H9 (cell line): ENCODE data around the gene DAAM1. TPM values are rescaled to one million over a fixed set of nuclear protein-coding genes. Genes with fewer than 3 reads are reported as not detected.

Source experiments
- DNase-seq: peaks from one replicate; pipeline ENCODE4 v3.0.0-alpha.2; 2017
- H2AFZ ChIP-seq: one replicate; pipeline ENCODE4 v1.6.1; 2013; ENCODE audit warnings: mild to moderate bottlenecking, low read length, control low read depth, moderate library complexity
- H2AK5ac ChIP-seq: 2 replicates; pipeline ENCODE4 v1.6.1; 2013; ENCODE audit warnings: low read length, control low read depth, mixed read lengths; ENCODE audit not compliant: insufficient read length
- H2BK120ac ChIP-seq: one replicate; pipeline ENCODE4 v1.6.1; 2013; ENCODE audit warnings: low read depth, mild to moderate bottlenecking, low read length, control low read depth, inconsistent platforms; ENCODE audit not compliant: poor library complexity, severe bottlenecking
- H2BK12ac ChIP-seq: 2 replicates; pipeline ENCODE4 v1.6.1; 2013; ENCODE audit warnings: low read length, control low read depth, mixed read lengths, low read depth; ENCODE audit not compliant: insufficient read length
- H2BK15ac ChIP-seq: 2 replicates; pipeline ENCODE4 v1.6.1; 2013; ENCODE audit warnings: low read depth, low read length, control low read depth
- H2BK20ac ChIP-seq: one replicate; pipeline ENCODE4 v1.6.1; 2013; ENCODE audit warnings: low read depth, mild to moderate bottlenecking, low read length, control low read depth, inconsistent platforms; ENCODE audit not compliant: poor library complexity, severe bottlenecking
- H2BK5ac ChIP-seq: 2 replicates; pipeline ENCODE4 v1.6.1; 2013; ENCODE audit warnings: low read length, control low read depth, mixed read lengths; ENCODE audit not compliant: insufficient read length
- H3K14ac ChIP-seq: 2 replicates; pipeline ENCODE4 v1.6.1; 2013; ENCODE audit warnings: low read length, control low read depth; ENCODE audit not compliant: insufficient read depth
- H3K18ac ChIP-seq: 2 replicates; pipeline ENCODE4 v1.6.1; 2013; ENCODE audit warnings: low read depth, mild to moderate bottlenecking, mixed read lengths, low read length, control low read depth; ENCODE audit not compliant: insufficient read length
- H3K23ac ChIP-seq: 2 replicates; pipeline ENCODE4 v1.6.1; 2013; ENCODE audit warnings: low read length, control low read depth, mixed read lengths, low read depth; ENCODE audit not compliant: insufficient read length
- H3K23me2 ChIP-seq: 2 replicates; pipeline ENCODE4 v1.6.1; 2013; ENCODE audit warnings: low read depth, mild to moderate bottlenecking, mixed read lengths, low read length, control low read depth; ENCODE audit not compliant: insufficient read length, poor library complexity, severe bottlenecking
- H3K27ac ChIP-seq: 2 replicates; pipeline ENCODE4 v1.5.1; 2013; ENCODE audit warnings: low read length, control low read depth, mixed read lengths, low read depth; ENCODE audit not compliant: insufficient read length
- H3K27me3 ChIP-seq: 2 replicates; pipeline ENCODE4 v1.6.1; 2013; ENCODE audit warnings: low read length, control low read depth, inconsistent platforms; ENCODE audit not compliant: insufficient read depth
- H3K4ac ChIP-seq: 2 replicates; pipeline ENCODE4 v1.6.1; 2013; ENCODE audit warnings: low read depth, mild to moderate bottlenecking, control low read depth, inconsistent platforms, low read length, moderate library complexity
- H3K4me1 ChIP-seq: 2 replicates; pipeline ENCODE4 v1.6.1; 2013; ENCODE audit warnings: low read length, control low read depth, inconsistent platforms; ENCODE audit not compliant: insufficient read depth
- H3K4me2 ChIP-seq: 2 replicates; pipeline ENCODE4 v1.6.1; 2013; ENCODE audit warnings: low read length, control low read depth, mixed read lengths; ENCODE audit not compliant: insufficient read length, insufficient read depth
- H3K56ac ChIP-seq: 2 replicates; pipeline ENCODE4 v1.6.1; 2013; ENCODE audit warnings: low read depth, mild to moderate bottlenecking, mixed read lengths, low read length, control low read depth; ENCODE audit not compliant: insufficient read length
- H3K79me1 ChIP-seq: 2 replicates; pipeline ENCODE4 v1.6.1; 2013; ENCODE audit warnings: low read depth, mild to moderate bottlenecking, moderate library complexity, low read length, control low read depth, inconsistent platforms; ENCODE audit not compliant: insufficient read depth, poor library complexity, severe bottlenecking
- H3K79me2 ChIP-seq: 2 replicates; pipeline ENCODE4 v1.6.1; 2013; ENCODE audit warnings: low read length, control low read depth, inconsistent platforms; ENCODE audit not compliant: insufficient read depth
- H3K9ac ChIP-seq: 2 replicates; pipeline ENCODE4 v1.6.1; 2013; ENCODE audit warnings: low read length, control low read depth, mixed read lengths; ENCODE audit not compliant: insufficient read length; ENCODE audit errors: extremely low read depth
- H3K9me3 ChIP-seq: one replicate; pipeline ENCODE4 v1.6.1; 2013; ENCODE audit warnings: low read depth, low read length, inconsistent platforms; ENCODE audit not compliant: control insufficient read depth
- H3T11ph ChIP-seq: one replicate; pipeline ENCODE4 v1.6.1; 2013; ENCODE audit warnings: mild to moderate bottlenecking, low read length, control low read depth, inconsistent platforms
- H4K20me1 ChIP-seq: one replicate; pipeline ENCODE4 v1.6.1; 2013; ENCODE audit not compliant: control insufficient read depth, insufficient read length, insufficient read depth
- H4K5ac ChIP-seq: 2 replicates; pipeline ENCODE4 v1.6.1; 2013; ENCODE audit warnings: low read depth, mild to moderate bottlenecking, mixed read lengths, low read length, control low read depth; ENCODE audit not compliant: insufficient read length
- H4K8ac ChIP-seq: replicated peaks from 2 replicates; pipeline ENCODE4 v1.6.1; 2013; ENCODE audit warnings: low read length, control low read depth, mixed read lengths, low read depth; ENCODE audit not compliant: insufficient read length
- H4K91ac ChIP-seq: 2 replicates; pipeline ENCODE4 v1.6.1; 2013; ENCODE audit warnings: low read depth, mild to moderate bottlenecking, moderate library complexity, mixed read lengths, low read length, control low read depth; ENCODE audit not compliant: insufficient read length
- H3K27ac Mint-ChIP-seq, 3 experiments: 2 replicates in 2 of 3; 3 replicates in 1 of 3; pipeline ENCODE4 v1.8.0; 2020 to 2021; ENCODE audit warnings: mixed read lengths in 3 of 3, mild to moderate bottlenecking in 1 of 3, moderate library complexity in 1 of 3
- H3K27me3 Mint-ChIP-seq: 2 replicates; pipeline ENCODE4 v1.8.0; 2021; ENCODE audit warnings: low read depth, mild to moderate bottlenecking, moderate library complexity, mixed read lengths
- H3K36me3 Mint-ChIP-seq, 3 experiments: 2 replicates in 2 of 3; 3 replicates in 1 of 3; pipeline ENCODE4 v1.8.0; 2020 to 2021; ENCODE audit warnings: low read depth in 3 of 3, mixed read lengths in 3 of 3; ENCODE audit not compliant: insufficient read depth in 1 of 3
- H3K4me1 Mint-ChIP-seq, 2 experiments: 2 replicates each; pipeline ENCODE4 v1.8.0; 2020; ENCODE audit warnings: mixed read lengths in 2 of 2
- H3K4me3 Mint-ChIP-seq, 2 experiments: 2 replicates in 1 of 2; 3 replicates in 1 of 2; pipeline ENCODE4 v1.8.0; 2020 to 2021; ENCODE audit warnings: mild to moderate bottlenecking in 2 of 2, mixed read lengths in 2 of 2, moderate library complexity in 1 of 2
- H3K9me3 Mint-ChIP-seq, 2 experiments: 2 replicates in 1 of 2; 3 replicates in 1 of 2; pipeline ENCODE4 v1.8.0; 2020; ENCODE audit warnings: mild to moderate bottlenecking in 2 of 2, mixed read lengths in 2 of 2, moderate library complexity in 1 of 2
- CTCF ChIP-seq: fragments of 200-600 bp; sonication (generic); conservative IDR thresholded peaks from 3 replicates; pipeline ENCODE4 v1.8.0; 2021; ENCODE audit warnings: antibody characterized with exemption, mild to moderate bottlenecking
- WGBS: extraction: QIAGEN DNeasy Blood & Tissue Kit; methylation state at CpG from one replicate; pipeline ENCODE4 v1.1.7; 2013; ENCODE audit warnings: missing lambda C conversion rate, low lambda C conversion rate, mixed read lengths; ENCODE audit not compliant: insufficient read length; ENCODE audit errors: extremely low coverage; 5-methylcytosine and 5-hydroxymethylcytosine counted together
- total RNA-seq: library from RNA; stranded (reverse); gene quantifications from 2 replicates; pipeline ENCODE4 v1.2.1, GENCODE V29; 2021

Gene DAAM1
- total RNA-seq, 1 experiment from 2014 or later, result 19.5 TPM

GRCh38 chr14:59317346-59317745, 128.9 kb downstream of the DAAM1 start:
- Histone ChIP-seq H2AK5ac (no peak overlapping the region), H2BK20ac (no peak overlapping the region), H3K79me1 (no peaks in the 10 kb centered on the region), H3K4ac (no peak overlapping the region), H3K14ac (no peak overlapping the region), H3K23me2 (no peaks in the 10 kb centered on the region), H3T11ph (no peak overlapping the region), H3K79me2 (no peaks in the 10 kb centered on the region), H3K9ac (no peak overlapping the region), H3K4me2 (no peak overlapping the region), H2BK15ac (no peak overlapping the region), H4K8ac (no peak overlapping the region), H3K9me3 (no peaks in the 10 kb centered on the region), H3K56ac (no peak overlapping the region), H3K27ac (no peak overlapping the region), H3K18ac (no peak overlapping the region), H2BK120ac (no peak overlapping the region), H4K91ac (no peak overlapping the region), H3K23ac (no peak overlapping the region), H4K5ac (no peak overlapping the region), H3K4me1 (no peaks in the 10 kb centered on the region), H2BK12ac (no peak overlapping the region), H2BK5ac (no peak overlapping the region), H3K27me3 (no peaks in the 10 kb centered on the region), H2AFZ (no peak overlapping the region), H4K20me1 (no peaks in the 10 kb centered on the region)
- H3K9me3 Mint-ChIP-seq, result no peaks in the 10 kb centered on the region
- H3K27ac Mint-ChIP-seq, result no peak overlapping the region
- no peak overlapping the region for H3K4me3 Mint-ChIP-seq
- no peaks in the 10 kb centered on the region for H3K27me3 Mint-ChIP-seq
- 0 out of 4 replicates have a peak, but pooled peaks cover 0 to 3% of the 10 kb centered on the region in 2 experiments for H3K4me1 Mint-ChIP-seq
- TF ChIP-seq CTCF, result no peak
- H3K36me3 Mint-ChIP-seq, result no peaks in the 10 kb centered on the region
- no peak for DNase-seq
- WGBS, result no CpG with 5 or more reads among the region's 2 CpGs
